H1 (cell line): Measurements from ENCODE around the gene PPP2R2C. TPM values are rescaled to one million over a fixed set of nuclear protein-coding genes. Genes with fewer than 3 reads are reported as not detected.

Experiments
- CTCF ChIA-PET: fragments of 300-600 bp; sonication (Branson Sonifier 250); formaldehyde crosslinking; loops from one replicate; lab custom pipeline; 2021; ENCODE audit not compliant: partially characterized antibody; lab: Charles Lee
- POLR2A ChIA-PET: fragments of 300-600 bp; sonication (Branson Sonifier 250); formaldehyde crosslinking; loops from one replicate; lab custom pipeline; 2021; ENCODE audit warnings: inconsistent platforms; ENCODE audit not compliant: partially characterized antibody; lab: Charles Lee
- DNase-seq, 2 experiments: peaks; one replicate each; pipeline versions ENCODE4 v3.0.0 to v3.0.0-alpha.2; 2010 to 2022; ENCODE audit warnings: low spot score in 2 of 2, low read depth in 1 of 2, mixed read lengths in 1 of 2
- FAIRE-seq: peaks from 2 replicates; lab custom pipeline; 2011; peaks lifted over from hg19 to GRCh38; lab: Jason Lieb, UNC
- H2AFZ ChIP-seq: 2 replicates; pipeline ENCODE4 v1.8.1; 2012; ENCODE audit warnings: low read length, inconsistent platforms
- H2AK5ac ChIP-seq: 2 replicates; pipeline ENCODE4 v1.6.1; 2013; ENCODE audit warnings: low read depth, low read length
- H2BK120ac ChIP-seq: replicated peaks from 2 replicates; pipeline ENCODE3; 2013; ENCODE audit warnings: low read depth, low read length, inconsistent platforms
- H2BK12ac ChIP-seq: 2 replicates; pipeline ENCODE4 v1.6.1; 2013; ENCODE audit warnings: low read depth, low read length
- H2BK15ac ChIP-seq: 2 replicates; pipeline ENCODE4 v1.6.1; 2013; ENCODE audit warnings: low read length
- H2BK20ac ChIP-seq: 2 replicates; pipeline ENCODE4 v1.6.1; 2013; ENCODE audit warnings: low read length
- H2BK5ac ChIP-seq: 2 replicates; pipeline ENCODE4 v1.6.1; 2013; ENCODE audit warnings: low read depth, low read length
- H3K14ac ChIP-seq: 2 replicates; pipeline ENCODE4 v1.6.1; 2013; ENCODE audit warnings: inconsistent platforms; ENCODE audit not compliant: insufficient read length
- H3K18ac ChIP-seq: 2 replicates; pipeline ENCODE4 v1.6.1; 2013; ENCODE audit warnings: low read length; ENCODE audit errors: extremely low read depth
- H3K23ac ChIP-seq: 2 replicates; pipeline ENCODE4 v1.6.1; 2013; ENCODE audit warnings: inconsistent platforms; ENCODE audit not compliant: insufficient read length
- H3K23me2 ChIP-seq: 2 replicates; pipeline ENCODE4 v1.6.1; 2013; ENCODE audit warnings: low read depth, low read length
- H3K27ac ChIP-seq: 2 replicates; pipeline ENCODE4 v1.6.1; 2011; ENCODE audit warnings: low read depth, low read length, inconsistent platforms
- H3K27me3 ChIP-seq, 4 experiments: replicated peaks in 1 of 4; 1 replicate in 1 of 4; 2 replicates in 3 of 4; pipeline versions ENCODE4 v1.6.1 to v1.8.1; 2011 to 2013; ENCODE audit warnings: low read length in 3 of 4, mild to moderate bottlenecking in 3 of 4, inconsistent platforms in 2 of 4, mixed read lengths in 2 of 4, moderate library complexity in 1 of 4; ENCODE audit not compliant: control insufficient read depth in 3 of 4, insufficient read depth in 3 of 4; ENCODE audit errors: extremely low read depth in 1 of 4
- H3K36me3 ChIP-seq, 4 experiments: 2 replicates each; pipeline versions ENCODE4 v1.6.1 to v1.8.1; 2011 to 2013; ENCODE audit warnings: mild to moderate bottlenecking in 4 of 4, low read length in 3 of 4, moderate library complexity in 2 of 4, control low read depth in 1 of 4, inconsistent platforms in 1 of 4; ENCODE audit not compliant: insufficient read depth in 4 of 4, control insufficient read depth in 2 of 4
- H3K4ac ChIP-seq: replicated peaks from 2 replicates; pipeline ENCODE3; 2013; ENCODE audit warnings: low read length, low read depth, mixed read lengths, inconsistent platforms; ENCODE audit not compliant: insufficient read length
- H3K4me1 ChIP-seq, 4 experiments: replicated peaks in 1 of 4; 1 replicate in 1 of 4; 2 replicates in 3 of 4; pipeline versions ENCODE4 v1.6.1 to v1.8.1; 2011 to 2013; ENCODE audit warnings: low read length in 3 of 4, inconsistent platforms in 2 of 4, mixed read lengths in 1 of 4; ENCODE audit not compliant: insufficient read depth in 4 of 4, control insufficient read depth in 3 of 4
- H3K4me2 ChIP-seq, 2 experiments: 2 replicates each; pipeline versions ENCODE4 v1.6.1 to v1.8.1; 2011 to 2013; ENCODE audit warnings: low read depth in 2 of 2, low read length in 2 of 2, control low read depth in 1 of 2, inconsistent platforms in 1 of 2, mild to moderate bottlenecking in 1 of 2; ENCODE audit not compliant: insufficient read depth in 1 of 2
- H3K4me3 ChIP-seq, 4 experiments: fragments of 200-600, 300-600 bp in 1 of 4; sonication (generic), shearing (Covaris generic), sonication (Bioruptor Twin) in 1 of 4; 2 replicates each; pipeline versions ENCODE4 v1.5.1 to v1.8.1; 2011 to 2016; ENCODE audit warnings: low read length in 4 of 4, low read depth in 3 of 4, control low read depth in 2 of 4, inconsistent platforms in 2 of 4, mild to moderate bottlenecking in 2 of 4, mixed read lengths in 1 of 4, moderate library complexity in 1 of 4; ENCODE audit not compliant: insufficient read depth in 2 of 4; ENCODE audit errors: extremely low read depth in 1 of 4
- H3K56ac ChIP-seq: replicated peaks from 2 replicates; pipeline ENCODE3; 2013; ENCODE audit warnings: low read depth, mild to moderate bottlenecking, mixed read lengths, low read length, inconsistent platforms; ENCODE audit not compliant: insufficient read length
- H3K79me1 ChIP-seq: 2 replicates; pipeline ENCODE4 v1.6.1; 2013; ENCODE audit warnings: low read depth, low read length, control low read depth
- H3K79me2 ChIP-seq, 2 experiments: 2 replicates each; pipeline versions ENCODE4 v1.6.1 to v1.8.1; 2012 to 2013; ENCODE audit warnings: low read length in 2 of 2, mild to moderate bottlenecking in 2 of 2, inconsistent platforms in 1 of 2; ENCODE audit not compliant: insufficient read depth in 2 of 2, control insufficient read depth in 1 of 2
- H3K9ac ChIP-seq, 4 experiments: replicated peaks in 1 of 4; 1 replicate in 1 of 4; 2 replicates in 3 of 4; pipeline versions ENCODE4 v1.6.1 to v1.8.1; 2011 to 2013; ENCODE audit warnings: low read depth in 3 of 4, low read length in 3 of 4, control low read depth in 2 of 4, mild to moderate bottlenecking in 2 of 4, moderate library complexity in 2 of 4, inconsistent platforms in 1 of 4; ENCODE audit errors: extremely low read depth in 1 of 4
- H3K9me3 ChIP-seq, 2 experiments: 2 replicates each; pipeline versions ENCODE4 v1.6.1 to v1.8.1; 2012 to 2013; ENCODE audit warnings: mild to moderate bottlenecking in 2 of 2, moderate library complexity in 2 of 2, control low read depth in 1 of 2, inconsistent platforms in 1 of 2, low read depth in 1 of 2, low read length in 1 of 2, mixed read lengths in 1 of 2; ENCODE audit not compliant: insufficient read depth in 2 of 2
- H4K20me1 ChIP-seq, 2 experiments: replicated peaks in 1 of 2; 2 replicates each; pipeline versions ENCODE3 to v1.8.1; 2011 to 2013; ENCODE audit warnings: inconsistent platforms in 2 of 2, low read length in 2 of 2, mild to moderate bottlenecking in 1 of 2; ENCODE audit not compliant: insufficient read depth in 2 of 2, control insufficient read depth in 1 of 2
- H4K5ac ChIP-seq: 2 replicates; pipeline ENCODE4 v1.6.1; 2013; ENCODE audit warnings: low read length, low read depth, mixed read lengths, inconsistent platforms; ENCODE audit not compliant: insufficient read length
- H4K8ac ChIP-seq: 2 replicates; pipeline ENCODE4 v1.8.0; 2013; ENCODE audit warnings: mild to moderate bottlenecking, moderate library complexity, low read length, inconsistent platforms; ENCODE audit not compliant: insufficient read depth; ENCODE audit errors: extremely low read depth
- H4K91ac ChIP-seq: replicated peaks from 2 replicates; pipeline ENCODE3; 2013; ENCODE audit warnings: low read length, mixed read lengths, inconsistent platforms; ENCODE audit not compliant: insufficient read length
- CBX5 ChIP-seq: fragments of 300-800, 300-1000 bp; sonication (generic); IDR thresholded peaks from 2 replicates; pipeline ENCODE4 v1.7.1; 2016; ENCODE audit warnings: antibody characterized with exemption, low read length, low read depth
- CHD2 ChIP-seq: IDR thresholded peaks from 2 replicates; pipeline ENCODE4 v1.6.1; 2012; ENCODE audit warnings: low read length, improper control_type of control experiment
- RAD21 ChIP-seq, 2 experiments: IDR thresholded peaks in 1 of 2; conservative IDR thresholded peaks in 1 of 2; 2 replicates each; pipeline ENCODE4 v1.6.1; 2011; ENCODE audit warnings: low read depth in 2 of 2, low read length in 2 of 2, improper control_type of control experiment in 1 of 2, inconsistent platforms in 1 of 2, mild to moderate bottlenecking in 1 of 2, moderate library complexity in 1 of 2
- SAP30 ChIP-seq: fragments of 300-600 bp; sonication (generic); IDR thresholded peaks from 2 replicates; pipeline ENCODE4 v1.7.1; 2012; ENCODE audit warnings: low read length, moderate library complexity, mild to moderate bottlenecking, inconsistent platforms; ENCODE audit not compliant: insufficient read depth, insufficient replicate concordance
- SP1 ChIP-seq: IDR thresholded peaks from 2 replicates; pipeline ENCODE4 v1.6.1; 2011; ENCODE audit warnings: low read depth, low read length
- SP2 ChIP-seq: IDR thresholded peaks from 2 replicates; pipeline ENCODE4 v1.6.1; 2012; ENCODE audit warnings: mild to moderate bottlenecking, low read length, inconsistent platforms
- TAF1 ChIP-seq: IDR thresholded peaks from 2 replicates; pipeline ENCODE4 v1.6.1; 2011; ENCODE audit warnings: mild to moderate bottlenecking, low read depth, low read length
- ZNF274 ChIP-seq: IDR thresholded peaks from 2 replicates; pipeline ENCODE4 v1.7.0; 2012; ENCODE audit warnings: low read length, borderline replicate concordance; ENCODE audit errors: extremely low read depth
- WGBS, 2 experiments: shearing (Covaris generic) in 1 of 2; methylation state at CpG; one replicate each; pipeline versions ENCODE4 v1.1.6 to v1.1.7; 2013 to 2015; ENCODE audit warnings: low lambda C conversion rate in 2 of 2, mixed read lengths in 2 of 2, inconsistent platforms in 1 of 2, low coverage in 1 of 2, missing lambda C conversion rate in 1 of 2; ENCODE audit not compliant: insufficient replicate concordance in 2 of 2, insufficient coverage in 1 of 2, insufficient read length in 1 of 2; ENCODE audit errors: extremely low coverage in 1 of 2, missing lambda C conversion rate in 1 of 2; 5-methylcytosine and 5-hydroxymethylcytosine counted together
- polyA plus RNA-seq, 7 experiments: library from polyadenylated mRNA; depleted of rRNA in 3 of 7; stranded (reverse) in 5 of 7; unstranded in 2 of 7; fragments of >200 nt in 5 of 7; fragments of 200-250 nt in 2 of 7; gene quantifications; 1 replicate in 5 of 7; 2 replicates in 1 of 7; 4 replicates in 1 of 7; pipeline versions ENCODE4 v1.2.1 to v1.2.3, GENCODE V29; 2011 to 2013; ENCODE audit warnings: missing spikeins in 2 of 7, mixed read lengths in 2 of 7
- total RNA-seq: library from RNA; stranded (reverse); fragmentation: NEBNext Ultra II Directional; extraction: Animal tissue kit (Norgen Biotek cat#: 25700); gene quantifications from 2 replicates; pipeline ENCODE4 v1.2.1, GENCODE V29; 2021

PPP2R2C gene
- total and polyA plus RNA-seq, 2 of the 8 experiments (the other 6 are each of a cell fraction or from before 2014, with no cell fraction given): 6.4 TPM

GRCh38 chr4:6306299-6306698 lies 166.1 kb downstream of the PPP2R2C start:
- H2BK120ac ChIP-seq: no peak overlapping the region
- ChIA-PET POLR2A (no interaction called here), CTCF (interaction anchor here (1.1 to 3.1 kb wide), 6 partner anchors 17 to 55 kb away, joined by 3 to 12 read pairs (median 5); no protein-coding TSS in a partner anchor)
- H3K9ac ChIP-seq: no peak overlapping the region
- H2AFZ ChIP-seq: no peak overlapping the region
- no peak overlapping the region for H3K14ac ChIP-seq
- no peaks in the 10 kb centered on the region for H3K79me2 ChIP-seq
- H2AK5ac ChIP-seq: no peak overlapping the region
- H2BK5ac ChIP-seq: no peak overlapping the region
- no peak overlapping the region for H3K4me2 ChIP-seq
- DNase-seq (no peak), FAIRE-seq (no peak)
- no peak overlapping the region for H4K91ac ChIP-seq
- H3K4me3 ChIP-seq: no peak overlapping the region
- H3K23ac ChIP-seq: no peak overlapping the region
- no peak overlapping the region for H4K8ac ChIP-seq
- H3K23me2 ChIP-seq: peaks cover 3% of the 10 kb centered on the region; the same call in 1 of the 2 replicates
- no peak overlapping the region for H4K5ac ChIP-seq
- peaks cover 0 to 17% (median 11%) of the 10 kb centered on the region in 4 experiments; a peak in 5 of 8 replicates for H3K36me3 ChIP-seq
- TF ChIP-seq TAF1: no peak
- TF ChIP-seq SAP30: no peak
- TF ChIP-seq SP2: no peak
- no peak for TF ChIP-seq RAD21 (IDR thresholded peaks at IDR 0.05 in 1 of 2, conservative IDR thresholded peaks at IDR 0.05 in 1 of 2; ENCODE audit: low read depth in 2 of 2, low read length in 2 of 2)
- no peak for TF ChIP-seq CBX5
- TF ChIP-seq CHD2: no peak
- no peak for TF ChIP-seq ZNF274
- no peak for TF ChIP-seq SP1
- peaks cover 0 to 9% of the 10 kb centered on the region in 2 experiments for H4K20me1 ChIP-seq
- no peak overlapping the region for H2BK20ac ChIP-seq
- no peak overlapping the region for H2BK12ac ChIP-seq
- H3K9me3 ChIP-seq: peaks cover 0 to 8% of the 10 kb centered on the region in 2 experiments; a peak in 1 of 4 replicates
- no peak overlapping the region for H3K18ac ChIP-seq
- no peak overlapping the region for H3K27ac ChIP-seq
- H3K56ac ChIP-seq: no peak overlapping the region
- no peaks in the 10 kb centered on the region for H3K4me1 ChIP-seq
- no peaks in the 10 kb centered on the region for H3K79me1 ChIP-seq
- H3K27me3 ChIP-seq: no peaks in the 10 kb centered on the region; a peak in 1 of 7 replicates
- no peak overlapping the region for H3K4ac ChIP-seq
- H2BK15ac ChIP-seq: no peak overlapping the region
- 89% methylated on average over 5 of the region's 5 CpGs; no CpG with 5 or more reads in 1 of the 2 experiments for WGBS, 2 experiments
